GM19328 (cell line): Measurements from ENCODE around the gene ELOVL6.
"Not testable (repeated sequence)": the region's sequence is repeated elsewhere in the genome, so short reads cannot be mapped to it uniquely, and the experiment has no call there.

Experiments used
- ATAC-seq: cut with Tn5 transposase; IDR thresholded peaks from one replicate; pipeline ENCODE4 v1.9.1; 2021; ENCODE audit warnings: mild to moderate bottlenecking, moderate library complexity; ENCODE audit not compliant: unreplicated experiment

ELOVL6 gene

DNA sequence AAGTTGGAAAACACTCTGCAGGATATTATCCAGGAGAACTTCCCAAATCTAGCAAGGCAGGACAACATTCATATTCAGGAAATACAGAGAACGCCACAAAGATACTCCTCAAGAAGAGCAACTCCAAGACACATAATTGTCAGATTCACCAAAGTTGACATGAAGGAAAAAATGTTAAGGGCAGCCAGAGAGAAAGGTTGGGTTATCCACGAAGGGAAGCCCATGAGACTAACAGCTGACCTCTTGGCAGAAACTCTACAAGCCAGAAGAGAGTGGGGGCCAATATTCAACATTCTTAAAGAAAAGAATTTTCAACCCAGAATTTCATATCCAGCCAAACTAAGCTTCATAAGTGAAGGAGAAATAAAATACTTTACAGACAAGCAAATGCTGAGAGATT is 120.3 kb downstream of the ELOVL6 start:
- not testable (repeated sequence) for ATAC-seq

DNA sequence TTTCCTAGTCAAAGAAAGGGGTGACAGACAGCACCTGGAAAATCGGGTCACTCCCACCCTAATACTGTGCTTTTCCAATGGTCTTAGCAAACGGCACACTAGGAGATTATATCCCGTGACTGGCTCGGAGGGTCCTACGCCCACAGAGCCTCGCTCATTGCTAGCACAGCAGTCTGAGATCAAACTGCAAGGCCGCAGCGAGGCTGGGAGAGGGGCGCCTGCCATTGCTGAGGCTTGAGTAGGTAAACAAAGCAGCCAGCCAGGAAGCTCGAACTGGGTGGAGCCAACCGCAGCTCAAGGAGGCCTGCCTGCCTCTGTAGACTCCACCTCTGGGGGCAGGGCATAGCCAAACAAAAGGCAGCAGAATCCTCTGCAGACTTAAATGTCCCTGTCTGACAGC is 121.6 kb downstream of the ELOVL6 start:
- ATAC-seq = not testable (repeated sequence)

DNA sequence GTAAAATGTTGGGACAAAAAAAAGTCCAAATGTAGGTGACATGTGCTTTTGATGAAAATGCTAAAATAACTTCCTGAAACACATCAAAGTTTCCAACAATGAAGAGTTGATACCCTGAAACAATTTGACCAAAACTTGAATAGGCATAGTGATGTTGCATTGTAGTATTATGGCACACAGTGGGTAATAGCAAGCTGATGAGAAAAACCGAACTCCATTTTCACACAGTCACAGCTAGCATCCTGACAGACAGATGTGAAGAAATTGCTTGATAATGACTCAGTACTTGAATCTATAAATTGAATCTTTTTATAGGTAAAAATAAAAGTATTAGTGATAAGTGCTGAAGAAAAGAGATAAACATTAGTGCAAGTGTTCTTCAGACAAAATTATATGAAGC is 122.5 kb downstream of the ELOVL6 start:
- ATAC-seq = no peak

DNA sequence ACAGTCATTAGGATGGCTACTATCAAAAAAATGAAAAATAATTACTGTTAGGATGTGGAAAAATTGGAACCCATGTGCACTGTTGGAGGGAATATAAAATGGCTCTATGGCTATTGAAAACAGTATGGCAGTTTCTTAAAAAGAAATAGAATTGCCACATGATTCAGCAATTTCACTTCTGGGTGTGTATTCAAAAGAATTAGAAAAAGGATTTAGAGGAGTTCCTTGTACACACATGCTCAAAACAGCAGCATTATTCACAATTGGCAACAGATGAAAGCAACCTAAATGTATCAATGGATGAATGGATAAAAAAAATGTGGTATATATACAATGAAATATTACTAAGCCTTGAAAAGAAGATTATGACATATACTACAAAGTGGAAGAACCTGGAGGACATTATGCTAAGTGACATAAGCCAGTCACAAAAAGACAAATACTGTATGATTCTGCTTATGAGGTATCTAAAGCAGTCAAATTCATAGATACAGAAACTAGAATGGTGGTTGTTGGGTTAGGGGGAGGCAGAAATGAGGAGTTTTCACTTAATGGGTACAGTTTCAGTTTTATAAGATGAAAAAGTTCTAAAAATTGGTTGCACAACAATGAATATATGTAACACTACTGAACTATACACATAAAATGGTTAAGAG is 123.2 kb downstream of the ELOVL6 start:
- no peak for ATAC-seq

DNA sequence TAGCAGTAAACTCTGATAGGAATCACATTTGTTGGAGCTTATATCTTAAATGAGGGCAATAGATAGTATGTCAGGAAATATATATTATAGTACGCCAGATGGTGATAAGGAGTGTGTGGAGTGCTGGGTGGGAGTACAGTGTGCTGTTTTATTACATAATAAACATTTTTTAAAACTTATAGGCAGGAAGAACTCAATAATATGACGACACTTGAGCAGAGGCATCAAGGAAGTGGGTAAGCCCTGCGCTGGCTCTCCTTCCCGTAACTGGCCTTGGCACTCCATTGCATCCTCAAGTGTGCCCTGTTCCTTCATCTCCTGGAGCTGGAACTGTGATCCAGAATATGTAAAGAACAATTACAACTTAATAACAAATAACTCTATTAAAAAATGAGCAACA is 123.8 kb downstream of the ELOVL6 start:
- no peak for ATAC-seq

DNA sequence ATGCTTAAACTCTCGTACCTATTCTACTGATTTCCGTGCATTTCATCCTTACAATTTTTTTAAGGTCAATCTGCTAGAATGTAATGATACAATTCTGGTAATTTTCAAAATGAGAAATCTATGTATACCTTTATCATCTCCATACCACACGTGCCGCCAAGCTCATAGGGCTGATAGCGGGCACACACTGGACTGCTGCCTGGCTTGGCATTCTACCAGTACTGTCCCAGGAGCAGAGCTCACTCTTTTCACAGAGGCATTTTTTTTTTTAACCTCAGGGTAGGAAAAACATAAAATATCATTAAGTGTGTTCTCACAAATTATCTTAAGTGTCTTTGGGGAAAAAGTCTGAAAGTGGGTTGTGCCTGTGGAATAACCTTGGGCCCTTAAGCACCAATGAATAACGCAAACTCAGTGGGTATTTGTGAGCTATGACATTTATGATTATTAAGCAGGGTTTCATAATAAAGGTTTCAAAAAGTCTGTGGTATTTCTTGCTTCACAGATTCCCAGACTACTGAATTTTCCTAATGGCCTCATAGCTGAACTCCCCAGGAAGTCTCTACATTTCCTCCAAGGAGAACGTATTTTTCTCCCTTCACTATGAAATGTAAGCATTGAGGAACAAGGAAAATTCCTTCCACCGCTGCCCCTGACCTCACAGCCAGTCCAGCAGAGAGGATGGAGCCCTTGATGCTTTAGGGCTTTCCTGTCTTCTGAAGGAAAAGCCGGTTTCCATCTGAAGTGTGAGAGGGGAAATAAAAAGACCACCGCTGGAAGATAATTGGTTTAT is 125.2 kb downstream of the ELOVL6 start:
- no peak for ATAC-seq

DNA sequence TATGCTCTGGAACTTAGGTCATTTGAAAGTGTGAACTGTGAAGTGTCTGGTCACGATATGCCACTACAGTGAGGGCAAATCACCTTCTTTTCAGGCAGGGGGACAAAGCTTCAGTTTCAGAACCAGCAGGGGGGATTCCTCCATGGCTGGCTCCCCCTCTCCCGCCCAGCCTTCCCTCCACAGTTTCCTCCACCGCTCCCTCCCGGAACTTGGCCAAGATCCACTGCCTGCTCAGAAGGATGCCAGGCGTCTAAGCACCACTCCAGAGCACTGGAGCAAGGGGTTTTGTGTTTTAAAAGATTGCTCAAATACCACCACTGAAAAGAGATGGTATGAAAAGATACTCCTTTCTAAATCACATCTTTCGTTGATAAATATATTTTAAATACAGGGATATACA is 126.9 kb downstream of the ELOVL6 start:
- ATAC-seq = no peak

DNA sequence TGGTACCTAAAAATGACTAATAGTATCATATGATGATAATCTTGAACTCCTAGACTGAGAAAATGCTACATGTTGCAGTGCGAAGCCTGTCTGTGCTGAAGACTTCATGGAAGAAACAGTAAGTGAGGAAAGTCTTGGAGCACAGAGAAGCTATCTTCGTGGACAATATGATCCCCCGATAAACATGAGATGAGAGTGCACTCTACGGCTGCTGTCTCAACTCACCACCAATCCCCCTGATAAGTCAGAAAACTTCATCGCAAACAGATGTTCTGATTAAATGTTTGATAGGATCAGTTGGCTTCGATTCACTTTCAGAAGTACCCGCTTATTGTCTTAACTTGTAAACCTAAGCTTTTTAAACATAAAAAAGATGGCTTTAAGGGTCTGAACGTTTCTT is 130.2 kb downstream of the ELOVL6 start:
- no peak for ATAC-seq

DNA sequence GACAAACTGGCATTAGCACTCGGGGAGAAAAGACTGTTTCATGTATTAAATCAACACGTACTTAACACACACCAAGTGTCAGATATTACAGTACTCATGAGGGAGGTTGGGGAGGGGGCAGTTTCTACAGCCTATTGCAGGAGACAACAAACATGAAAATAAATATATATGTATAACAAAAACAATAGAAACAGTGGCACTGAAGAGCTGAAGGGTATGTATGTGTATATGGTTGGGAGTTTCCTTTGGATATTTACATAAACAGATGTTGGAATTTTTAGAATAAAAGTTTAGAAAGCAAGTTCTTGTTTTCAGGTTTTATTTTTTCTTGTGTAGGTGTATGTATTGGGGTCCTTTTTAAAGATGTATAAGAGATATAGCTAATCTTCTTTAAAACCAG is 133.5 kb downstream of the ELOVL6 start:
- no peak for ATAC-seq

DNA sequence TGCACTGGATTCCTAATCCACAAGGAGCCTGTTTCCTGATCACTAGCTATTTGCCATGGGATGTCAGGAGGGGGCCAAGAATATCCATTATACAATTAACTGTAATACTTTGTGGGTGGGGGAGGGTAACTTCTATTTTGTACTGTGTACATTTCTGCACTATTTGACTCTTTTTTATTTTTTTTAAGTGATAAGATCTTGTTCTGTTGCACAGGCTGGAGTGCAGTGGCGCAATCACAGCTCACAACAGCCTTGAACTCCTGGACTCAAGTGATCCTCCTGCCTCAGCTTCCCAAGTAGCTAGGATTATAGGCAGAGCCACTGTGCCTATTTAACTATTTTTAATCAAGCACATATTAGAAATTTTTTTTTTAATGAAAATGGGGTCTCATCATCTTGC is 134.1 kb downstream of the ELOVL6 start:
- no peak for ATAC-seq

DNA sequence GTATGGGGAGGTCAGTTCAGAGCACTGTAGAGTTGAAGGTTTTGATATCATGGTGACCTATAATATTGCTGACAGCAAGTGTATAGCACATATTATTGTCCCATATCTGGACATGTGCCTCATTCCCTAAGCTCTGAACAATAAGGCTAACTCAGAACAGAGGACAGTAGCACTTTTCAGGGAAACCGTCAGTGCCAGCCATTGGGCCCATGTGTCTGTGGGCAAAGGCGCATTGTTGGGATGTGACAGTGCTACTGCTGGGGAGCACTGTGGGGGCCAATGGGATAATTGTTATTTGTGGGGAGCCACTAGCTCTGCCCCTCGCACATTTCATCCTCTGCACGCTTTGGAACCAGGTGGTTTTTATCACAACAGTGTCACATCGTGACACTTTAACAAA is 136.2 kb downstream of the ELOVL6 start:
- ATAC-seq = no peak

DNA sequence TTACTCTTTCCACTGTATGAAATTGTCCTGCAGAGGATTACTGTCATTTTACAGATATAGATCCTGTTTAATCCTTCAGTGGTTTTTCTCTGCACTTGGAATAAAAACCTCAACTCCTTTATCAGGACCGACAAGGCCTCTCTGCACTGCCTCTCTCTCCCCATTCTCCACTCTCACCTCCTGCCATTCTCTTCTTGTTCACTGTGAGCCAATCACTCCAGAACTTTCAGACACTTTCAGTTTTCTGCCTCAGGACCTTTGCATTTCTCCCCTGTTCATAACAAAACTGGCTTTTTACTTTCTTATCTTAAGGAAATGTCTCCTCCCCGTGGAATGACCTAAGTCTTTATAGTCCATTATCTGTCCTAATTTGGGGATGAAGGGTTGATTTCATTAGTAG is 137.3 kb downstream of the ELOVL6 start:
- no peak for ATAC-seq

DNA sequence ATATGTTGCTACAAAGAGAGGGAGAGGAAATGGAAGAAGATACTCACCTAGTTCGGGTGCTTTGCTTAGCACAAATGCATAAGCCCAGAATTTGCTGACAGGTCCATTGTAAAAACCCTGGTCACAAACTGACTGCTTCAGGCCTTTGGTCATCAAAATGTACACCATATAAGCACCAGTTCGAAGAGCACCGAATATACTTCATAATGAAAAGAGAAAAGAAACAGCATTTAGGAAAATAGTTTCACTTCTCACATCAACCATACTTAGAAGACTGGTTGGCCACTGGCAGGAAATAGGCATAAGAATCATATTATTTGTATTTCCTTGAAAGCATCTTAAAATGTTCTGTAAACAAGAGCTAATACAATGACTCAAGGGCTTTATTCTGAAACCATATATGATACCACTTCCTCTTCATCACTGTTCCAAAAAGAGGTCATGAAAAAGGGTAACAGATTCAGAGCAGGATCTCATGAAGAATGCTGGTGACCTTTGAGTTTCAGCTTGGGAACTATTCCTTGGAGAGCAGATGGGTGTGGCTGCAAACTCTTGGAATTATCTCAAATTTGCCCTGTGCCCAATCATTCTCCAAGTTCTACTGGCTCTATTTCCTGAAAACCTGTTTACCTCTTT is 138.7 kb downstream of the ELOVL6 start:
- ATAC-seq = peak; percentile 74

DNA sequence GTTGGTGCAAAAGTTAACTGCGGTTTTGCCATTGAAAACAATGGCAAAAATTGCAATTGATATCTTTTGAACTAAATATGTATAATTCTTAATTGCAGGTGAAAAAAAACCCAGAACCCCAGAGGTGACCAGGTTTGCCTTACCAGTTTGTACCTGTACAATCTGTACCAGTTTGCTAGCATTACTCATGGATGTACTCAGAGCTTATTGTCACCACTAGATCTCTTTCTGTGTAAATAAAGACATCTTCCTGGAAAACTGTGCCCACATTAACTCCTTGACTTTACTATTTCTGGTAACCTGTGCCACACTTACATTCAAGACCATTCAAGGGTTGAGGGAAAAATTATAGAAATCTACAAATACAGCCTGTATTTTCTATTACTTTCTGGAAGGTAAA is 139.7 kb downstream of the ELOVL6 start:
- no peak for ATAC-seq

DNA sequence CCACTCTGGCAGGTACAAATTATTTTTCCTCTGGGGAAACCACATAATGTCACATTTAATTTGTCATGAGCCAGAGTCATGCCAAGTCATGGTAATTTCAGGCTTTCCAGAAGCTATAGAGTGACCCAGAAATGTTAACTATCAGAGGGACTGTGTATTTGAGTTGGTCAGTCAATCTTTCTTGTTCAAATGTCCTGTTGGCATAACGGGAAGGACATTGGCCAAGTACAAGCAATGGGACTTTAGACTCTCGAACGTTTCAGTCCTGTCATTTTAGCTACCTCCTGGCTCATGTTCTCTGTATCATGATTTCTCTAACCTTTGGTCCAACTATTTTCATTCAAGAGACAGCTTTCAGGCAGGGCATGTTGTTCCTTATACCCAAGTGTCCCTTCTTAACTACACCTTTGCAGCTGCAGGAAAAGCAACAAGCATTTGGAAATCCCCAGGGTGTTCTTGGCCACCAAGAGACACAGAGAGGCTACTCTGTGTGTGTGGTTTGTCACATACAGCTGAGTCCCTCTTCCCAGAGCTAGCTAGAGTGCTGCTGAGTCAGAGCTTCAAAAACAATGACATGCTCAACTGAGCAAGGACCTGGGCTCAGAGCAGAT is 143.2 kb downstream of the ELOVL6 start:
- ATAC-seq = peak; percentile 74

DNA sequence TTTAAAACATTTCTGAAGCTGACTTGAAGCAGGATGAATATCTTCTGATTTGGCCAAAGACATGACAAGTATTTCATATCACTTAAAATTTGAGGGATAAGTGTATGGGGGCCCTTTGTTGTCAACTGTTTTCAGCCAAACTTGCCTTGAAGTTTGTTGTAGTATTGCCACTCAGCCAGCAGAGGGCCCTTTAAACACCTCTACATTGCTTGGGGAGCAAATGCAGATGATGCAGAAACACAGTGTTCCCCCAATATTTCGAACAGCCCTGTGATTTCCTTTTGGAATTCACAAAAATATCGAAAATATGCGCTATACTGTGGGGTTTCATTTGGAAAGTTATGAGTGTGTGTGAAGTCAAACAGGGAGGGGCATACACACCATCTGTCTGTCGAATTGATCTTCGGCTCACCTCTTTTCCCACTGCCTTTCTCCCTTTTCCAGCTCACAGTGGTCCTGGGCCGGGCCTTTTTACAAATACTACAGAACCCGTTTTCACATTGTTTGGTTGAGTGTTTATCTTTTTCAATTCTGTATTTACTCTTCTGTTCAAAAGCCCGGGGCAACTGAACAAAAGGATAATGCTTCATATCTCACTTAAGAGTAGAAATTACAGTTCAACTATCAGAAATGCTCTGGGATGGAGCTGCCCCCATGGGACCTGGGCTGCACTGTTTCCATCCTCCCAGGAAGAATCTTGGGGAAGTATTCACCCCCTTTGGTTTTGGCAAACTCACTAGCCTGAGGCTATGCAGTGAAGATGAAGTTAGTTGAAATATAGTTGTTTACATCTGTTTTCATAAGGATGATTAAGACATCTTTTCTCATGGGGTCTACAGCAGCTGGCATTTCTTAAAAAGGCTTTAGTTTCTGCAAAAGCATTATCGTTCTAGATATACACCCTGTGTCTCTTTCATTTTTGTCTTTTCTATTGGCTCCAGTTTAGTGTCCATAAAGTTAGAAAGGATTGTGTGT is 148.2 kb downstream of the ELOVL6 start:
- ATAC-seq = no peak

DNA sequence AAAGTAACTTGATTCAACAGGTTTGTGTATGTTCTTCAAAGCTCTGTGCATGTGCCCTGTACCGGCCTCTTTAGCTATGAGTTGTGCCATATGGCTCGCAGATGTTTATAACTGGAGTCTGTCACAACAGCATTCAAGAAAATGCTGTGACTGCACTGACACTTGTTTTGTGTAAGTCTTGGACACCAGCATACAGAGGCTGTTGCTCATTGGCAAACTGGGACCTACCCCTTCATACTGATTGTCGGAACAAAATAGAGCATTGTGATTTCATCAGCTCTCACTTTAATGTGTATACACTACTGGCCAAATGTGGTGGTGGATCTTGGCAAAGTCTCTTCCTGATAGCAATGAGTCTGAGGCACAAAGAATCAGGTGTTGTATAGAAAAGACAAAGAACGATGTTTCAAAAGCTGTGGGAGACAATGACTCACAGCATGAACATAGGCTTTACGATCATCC is 151.8 kb downstream of the ELOVL6 start:
- no peak for ATAC-seq

DNA sequence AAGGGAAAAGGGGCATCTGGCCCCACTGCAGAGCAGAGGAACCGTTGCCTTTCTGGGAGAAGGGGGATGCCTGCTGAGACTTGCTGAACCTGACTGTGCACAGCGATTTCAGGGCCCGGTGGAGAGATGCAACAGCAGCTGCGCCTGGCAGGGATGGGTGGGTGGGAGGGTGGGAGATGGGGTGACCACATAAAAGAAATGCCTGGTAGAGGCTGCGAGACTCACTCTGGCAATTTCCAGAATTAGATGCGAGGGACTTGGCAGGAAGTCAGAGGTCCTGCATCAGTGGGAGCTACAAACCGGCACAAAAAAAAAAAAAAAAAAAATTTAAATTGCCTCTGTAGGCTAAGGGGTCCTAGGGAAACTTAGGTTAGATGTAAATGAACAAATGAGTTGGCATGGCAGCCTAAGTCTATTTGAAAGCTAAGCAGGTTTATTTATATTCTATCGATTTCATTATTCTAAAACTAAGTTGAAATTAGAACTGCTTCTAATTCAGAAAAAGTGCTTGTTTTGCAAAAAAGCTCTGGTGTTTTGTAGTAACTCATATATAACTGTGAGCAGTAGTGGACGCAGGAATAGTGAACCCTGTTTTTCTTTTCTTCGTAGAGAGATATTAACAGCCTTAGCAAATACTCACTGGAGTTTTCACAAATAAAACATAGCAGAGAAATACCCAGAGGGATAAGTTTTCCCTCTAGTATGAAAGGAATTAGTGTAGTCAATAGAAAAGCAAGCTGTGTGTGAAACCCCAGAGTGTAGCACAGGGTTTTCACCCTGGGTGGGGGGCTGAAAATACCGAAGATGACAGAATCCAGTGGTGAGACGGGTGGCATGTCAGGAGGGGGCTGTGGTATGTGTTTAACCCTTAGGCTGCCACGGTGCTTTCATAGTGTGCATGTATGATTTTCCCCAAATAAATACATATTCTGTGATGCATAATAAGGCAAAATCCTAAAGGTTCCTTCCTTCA is 155.6 kb downstream of the ELOVL6 start:
- no peak for ATAC-seq

DNA sequence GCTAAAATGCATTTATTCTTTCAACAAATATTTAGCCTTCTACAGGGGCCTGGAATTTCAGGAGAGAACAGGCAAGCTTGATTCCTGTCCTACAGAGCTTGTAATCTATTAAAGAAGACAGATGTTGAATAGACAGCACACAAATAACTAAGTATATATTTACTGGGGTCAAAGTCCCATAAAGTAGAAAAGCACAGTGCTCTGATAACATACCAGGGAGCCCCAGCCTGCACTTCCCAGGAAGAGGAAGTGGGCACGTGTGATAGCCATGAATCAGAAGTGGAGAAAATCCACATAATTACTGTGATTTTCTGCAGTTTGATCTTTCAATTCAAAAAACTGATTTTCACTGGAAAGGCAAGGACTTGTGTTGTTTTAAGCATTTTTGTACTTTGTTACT is 156.7 kb downstream of the ELOVL6 start:
- ATAC-seq = no peak
